Spleen (tissue), 11 donors: ENCODE measurements around the gene PPP1R12C. TPM values are rescaled to one million over a fixed set of nuclear protein-coding genes. Genes with fewer than 3 reads are reported as not detected.

Experiments
- DNase-seq: peaks from one replicate; pipeline ENCODE4 v3.0.0-alpha.2; 2020
- H3K27ac ChIP-seq, 8 donors: fragments of 200-600 bp; sonication (generic) in 7 of 8; 1 replicate in 4 of 8; 2 replicates in 4 of 8; pipeline versions ENCODE4 v1.5.0 to v1.8.0; 2016 to 2021; ENCODE audit warnings: inconsistent platforms in 4 of 8, mild to moderate bottlenecking in 4 of 8, moderate library complexity in 1 of 8
- H3K27me3 ChIP-seq, 7 donors: fragments of 200-600 bp; sonication (generic) in 6 of 7; replicated peaks in 1 of 7; 1 replicate in 4 of 7; 2 replicates in 3 of 7; pipeline versions ENCODE4 v1.5.0 to v1.8.0; 2016 to 2021; ENCODE audit warnings: inconsistent platforms in 3 of 7, mild to moderate bottlenecking in 1 of 7
- H3K36me3 ChIP-seq, 6 donors: fragments of 200-600 bp; sonication (generic) in 5 of 6; 1 replicate in 4 of 6; 2 replicates in 2 of 6; pipeline versions ENCODE4 v1.5.0 to v1.8.0; 2016 to 2021; ENCODE audit warnings: inconsistent platforms in 2 of 6
- H3K4me1 ChIP-seq, 6 donors: fragments of 200-600 bp; sonication (generic) in 5 of 6; 1 replicate in 3 of 6; 2 replicates in 3 of 6; pipeline versions ENCODE4 v1.5.0 to v1.8.0; 2016 to 2021; ENCODE audit warnings: inconsistent platforms in 3 of 6
- H3K4me3 ChIP-seq, 8 donors: fragments of 200-600 bp; sonication (generic) in 7 of 8; 1 replicate in 4 of 8; 2 replicates in 4 of 8; pipeline versions ENCODE4 v1.5.0 to v1.8.0; 2016 to 2021; ENCODE audit warnings: inconsistent platforms in 4 of 8, mild to moderate bottlenecking in 4 of 8, moderate library complexity in 2 of 8
- H3K9me3 ChIP-seq, 8 donors: fragments of 200-600 bp; sonication (generic) in 7 of 8; 1 replicate in 4 of 8; 2 replicates in 4 of 8; pipeline versions ENCODE4 v1.5.0 to v1.8.0; 2016 to 2021; ENCODE audit warnings: inconsistent platforms in 4 of 8
- CTCF ChIP-seq, 11 experiments: fragments of 200-600 bp in 7 of 11; fragments of 450-650 bp in 4 of 11; sonication (generic) in 4 of 11; IDR thresholded peaks in 8 of 11; conservative IDR thresholded peaks in 3 of 11; 1 replicate in 7 of 11; 2 replicates in 4 of 11; pipeline versions ENCODE4 v1.4.0 to v1.8.0; 2016 to 2021; ENCODE audit warnings: antibody characterized with exemption in 11 of 11, inconsistent platforms in 4 of 11, mild to moderate bottlenecking in 1 of 11
- POLR2A ChIP-seq, 3 donors: fragments of 450-650 bp; IDR thresholded peaks; one replicate each; pipeline ENCODE4 v1.5.1; 2017; ENCODE audit warnings: antibody characterized with exemption in 3 of 3, mild to moderate bottlenecking in 1 of 3
- POLR2AphosphoS5 ChIP-seq, 3 donors: sonication (generic); formaldehyde crosslinking; IDR thresholded peaks; one replicate each; pipeline ENCODE4 v1.5.1; 2017; ENCODE audit warnings: antibody characterized with exemption in 3 of 3
- WGBS, 5 donors: extraction: QIAGEN DNeasy Blood & Tissue Kit in 3 of 5; methylation state at CpG; one replicate each; pipeline versions ENCODE4 v1.1.5 to v1.1.7; 2013 to 2018; 5-methylcytosine and 5-hydroxymethylcytosine counted together
- intact Hi-C: fragments of 100-400 bp; cut with DNase I; formaldehyde crosslinking; loops from one replicate; pipeline ENCODE4 v1.15.0; 2023; ENCODE audit warnings: low total_unique reads
- polyA plus RNA-seq, 3 donors: library from polyadenylated mRNA; stranded (reverse); fragments of 200-250 nt; gene quantifications; one replicate each; pipeline ENCODE4 v1.2.1, GENCODE V29; 2013
- total RNA-seq, 7 donors: library from RNA; depleted of rRNA in 3 of 7; stranded (reverse); fragments of >200 nt in 3 of 7; fragmentation: NEBNext Ultra II Directional in 4 of 7; extraction: Animal tissue kit (Norgen Biotek cat#: 25700) in 4 of 7; gene quantifications; one replicate each; pipeline versions ENCODE4 v1.1.0 to v1.2.1, GENCODE V29; 2016 to 2021
- donor health status: healthy with polysubstance abuse.
- donor health status: DM: no; HTN: no; CAD: no; lungs with moderate emphysema.
- donor health status: DM: no; HTN: no; CAD: no.
- donor health status: Bipolar disorder and iron deficiency.
- donor health status: healthy.
- donor health status: DM: no; HTN: no; CAD: no.
- donor health status: DM: yes; HTN: yes; CAD: no.

PPP1R12C gene
- total and polyA plus RNA-seq, 10 donors: 88.2 to 292 (median 151) TPM

- 85 to 95% (median 90%) methylated on average over 18 to 23 of the region's 23 CpGs for WGBS, 5 donors
- TF ChIP-seq POLR2A (IDR thresholded peaks at IDR 0.05) (no peak), POLR2AphosphoS5 (IDR thresholded peaks at IDR 0.05) (peak in 1 of 3 donors; percentile 9)
- Histone ChIP-seq H3K4me1 (peaks cover 5 to 36% (median 26%) of the 10 kb centered on the region in 6 donors), H3K27me3 (no peaks in the 10 kb centered on the region), H3K9me3 (no peaks in the 10 kb centered on the region), H3K27ac (no peak overlapping the region), H3K4me3 (no peak overlapping the region), H3K36me3 (peaks cover 0 to 85% (median 60%) of the 10 kb centered on the region in 6 donors)
- no peak for DNase-seq
- intact Hi-C loops: no loop called here
These were observed 21.3 kb downstream of the PPP1R12C start for GRCh38 chr19:55096061-55096701.

GRCh38 chr19:55095260-55096060, 22.0 kb downstream of the PPP1R12C start:
- intact Hi-C loops: no loop called here
- TF ChIP-seq POLR2A (IDR thresholded peaks at IDR 0.05) (no peak), POLR2AphosphoS5 (IDR thresholded peaks at IDR 0.05) (no peak), CTCF (IDR thresholded peaks at IDR 0.05 in 8 of 11, conservative IDR thresholded peaks at IDR 0.05 in 3 of 11) (no peak)
- H3K4me1 ChIP-seq: peaks cover 5 to 30% (median 26%) of the 10 kb centered on the region in 6 donors
- 87 to 93% (median 90%) methylated on average over 16 to 23 of the region's 23 CpGs for WGBS, 5 donors
- no peaks in the 10 kb centered on the region for H3K27me3 ChIP-seq
- H3K27ac ChIP-seq: no peak overlapping the region
- DNase-seq: no peak
- H3K9me3 ChIP-seq: no peaks in the 10 kb centered on the region
- H3K4me3 ChIP-seq: no peak overlapping the region
- H3K36me3 ChIP-seq: peaks cover 0 to 85% (median 61%) of the 10 kb centered on the region in 6 donors

GRCh38 chr19:55094456-55095259, 22.8 kb downstream of the PPP1R12C start:
- peaks cover 0 to 85% (median 62%) of the 10 kb centered on the region in 6 donors for H3K36me3 ChIP-seq
- no peak for TF ChIP-seq CTCF (IDR thresholded peaks at IDR 0.05 in 8 of 11, conservative IDR thresholded peaks at IDR 0.05 in 3 of 11)
- no peak for TF ChIP-seq POLR2A (IDR thresholded peaks at IDR 0.05)
- peak in 1 of 3 donors; percentile 34 for TF ChIP-seq POLR2AphosphoS5 (IDR thresholded peaks at IDR 0.05)
- no peak overlapping the region for H3K4me3 ChIP-seq
- peaks cover 5 to 24% (median 21%) of the 10 kb centered on the region in 6 donors for H3K4me1 ChIP-seq
- DNase-seq: no peak
- no peak overlapping the region for H3K27ac ChIP-seq
- intact Hi-C loops: no loop called here
- H3K9me3 ChIP-seq: no peaks in the 10 kb centered on the region
- WGBS, 5 donors: 86 to 94% (median 92%) methylated on average over 28 to 32 of the region's 32 CpGs
- H3K27me3 ChIP-seq: no peaks in the 10 kb centered on the region

GRCh38 chr19:55092423-55093318, 24.8 kb downstream of the PPP1R12C start:
- H3K36me3 ChIP-seq: peaks cover 0 to 70% (median 49%) of the 10 kb centered on the region in 6 donors
- no peak overlapping the region for H3K27ac ChIP-seq
- no peaks in the 10 kb centered on the region for H3K9me3 ChIP-seq
- no peak overlapping the region for H3K4me3 ChIP-seq
- 88 to 95% (median 94%) methylated on average over 16 to 49 of the region's 49 CpGs for WGBS, 5 donors
- peaks cover 0 to 7% (median 0%) of the 10 kb centered on the region in 7 donors for H3K27me3 ChIP-seq
- H3K4me1 ChIP-seq: peaks cover 9 to 21% (median 13%) of the 10 kb centered on the region in 6 donors
- intact Hi-C loops: no loop called here
- DNase-seq: no peak
- TF ChIP-seq POLR2AphosphoS5 (IDR thresholded peaks at IDR 0.05): peak in 1 of 3 donors; percentile 1
- TF ChIP-seq POLR2A (IDR thresholded peaks at IDR 0.05): no peak
